Measurements from ENCODE around the gene IFITM1. TPM values are rescaled to one million over a fixed set of nuclear protein-coding genes. Genes with fewer than 3 reads are reported as not detected.

IFITM1 gene
- total and polyA plus RNA-seq, 2 donors from 2014 or later, result 248 to 440 TPM

DNA sequence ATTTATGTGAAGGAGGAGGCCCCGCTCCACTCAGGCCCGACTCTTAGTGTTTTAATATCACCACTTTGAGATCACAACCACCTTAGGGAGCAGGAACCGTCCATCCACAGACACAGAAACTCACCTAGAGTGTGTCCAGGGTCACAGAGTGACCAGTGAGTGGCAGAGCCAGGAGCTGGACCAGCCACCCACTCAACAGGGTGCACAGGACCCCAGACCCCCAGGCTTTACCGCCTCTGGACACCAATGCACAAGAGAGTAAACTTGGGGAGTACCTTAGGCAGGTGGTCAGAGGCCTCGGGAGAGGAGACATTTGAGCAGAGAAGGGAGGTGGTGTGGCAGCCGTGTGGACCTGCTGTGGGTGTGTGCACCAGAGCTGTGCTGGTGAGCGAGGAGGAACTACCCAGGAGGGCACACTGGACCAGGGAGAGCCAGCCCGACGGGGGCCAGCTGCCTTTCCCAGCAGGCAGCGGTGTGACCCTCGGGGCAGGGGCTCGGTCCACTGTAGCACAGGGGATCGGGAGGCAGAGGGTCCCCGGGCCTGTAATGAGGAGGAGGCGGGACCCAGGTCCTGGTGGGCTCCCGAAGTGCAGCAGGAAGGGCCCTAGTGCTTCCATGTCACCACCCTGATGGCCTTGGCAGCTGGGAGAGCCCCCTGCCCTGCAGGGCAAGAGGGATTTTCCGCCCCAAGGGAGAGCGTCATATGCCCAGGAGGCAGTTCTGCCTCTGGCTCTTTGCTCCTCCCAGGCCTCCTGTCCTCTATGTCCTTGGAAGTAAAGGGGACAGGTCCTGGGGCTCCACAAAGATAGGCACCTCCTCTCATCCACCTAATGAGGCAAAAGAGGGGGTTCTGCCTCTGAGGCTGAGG lies 43.2 kb upstream of the IFITM1 start:
- Histone ChIP-seq H3K9ac (ENCODE audit: low read length in 3 of 3) (no peak overlapping the region), H3K36me3 (ENCODE audit: control insufficient read depth in 2 of 3, insufficient read depth in 3 of 3, low read length in 3 of 3) (no peaks in the 10 kb centered on the region), H3K4me3 (ENCODE audit: low read length in 3 of 3) (no peak overlapping the region), H3K9me3 (ENCODE audit: control insufficient read depth in 2 of 3, insufficient read depth in 1 of 3, low read length in 3 of 3) (no peaks in the 10 kb centered on the region), H3K4me1 (ENCODE audit: control insufficient read depth in 2 of 3, insufficient read depth in 2 of 3, low read depth in 1 of 3, low read length in 3 of 3) (peaks cover 0 to 2% (median 0%) of the 10 kb centered on the region in 3 donors), H3K27ac (ENCODE audit: low read depth in 2 of 2, low read length in 2 of 2) (no peak overlapping the region), H3K27me3 (ENCODE audit: control insufficient read depth, insufficient read depth, low read length) (no peaks in the 10 kb centered on the region)
- TF ChIP-seq, protein P1, sequence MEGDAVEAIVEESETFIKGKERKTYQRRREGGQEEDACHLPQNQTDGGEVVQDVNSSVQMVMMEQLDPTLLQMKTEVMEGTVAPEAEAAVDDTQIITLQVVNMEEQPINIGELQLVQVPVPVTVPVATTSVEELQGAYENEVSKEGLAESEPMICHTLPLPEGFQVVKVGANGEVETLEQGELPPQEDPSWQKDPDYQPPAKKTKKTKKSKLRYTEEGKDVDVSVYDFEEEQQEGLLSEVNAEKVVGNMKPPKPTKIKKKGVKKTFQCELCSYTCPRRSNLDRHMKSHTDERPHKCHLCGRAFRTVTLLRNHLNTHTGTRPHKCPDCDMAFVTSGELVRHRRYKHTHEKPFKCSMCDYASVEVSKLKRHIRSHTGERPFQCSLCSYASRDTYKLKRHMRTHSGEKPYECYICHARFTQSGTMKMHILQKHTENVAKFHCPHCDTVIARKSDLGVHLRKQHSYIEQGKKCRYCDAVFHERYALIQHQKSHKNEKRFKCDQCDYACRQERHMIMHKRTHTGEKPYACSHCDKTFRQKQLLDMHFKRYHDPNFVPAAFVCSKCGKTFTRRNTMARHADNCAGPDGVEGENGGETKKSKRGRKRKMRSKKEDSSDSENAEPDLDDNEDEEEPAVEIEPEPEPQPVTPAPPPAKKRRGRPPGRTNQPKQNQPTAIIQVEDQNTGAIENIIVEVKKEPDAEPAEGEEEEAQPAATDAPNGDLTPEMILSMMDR (IDR thresholded peaks at IDR 0.05; ENCODE audit: borderline replicate concordance, extremely low read depth, insufficient read depth), result no peak
- DNase-seq (peak in 1 of 5 donors; percentile 79), FAIRE-seq (no peak)
- intact Hi-C loops (cut with DNase I), result no loop called here

GRCh38 chr11:271319-271715 lies 42.5 kb upstream of the IFITM1 start:
- no peak for FAIRE-seq
- Histone ChIP-seq H3K27ac (ENCODE audit: low read depth in 2 of 2, low read length in 2 of 2) (no peak overlapping the region), H3K36me3 (ENCODE audit: control insufficient read depth in 2 of 3, insufficient read depth in 3 of 3, low read length in 3 of 3) (no peaks in the 10 kb centered on the region), H3K4me1 (ENCODE audit: control insufficient read depth in 2 of 3, insufficient read depth in 2 of 3, low read depth in 1 of 3, low read length in 3 of 3) (peaks cover 0 to 2% (median 0%) of the 10 kb centered on the region in 3 donors), H3K4me3 (ENCODE audit: low read length in 3 of 3) (no peak overlapping the region), H3K27me3 (ENCODE audit: control insufficient read depth, insufficient read depth, low read length) (no peaks in the 10 kb centered on the region), H3K9ac (ENCODE audit: low read length in 3 of 3) (no peak overlapping the region), H3K9me3 (ENCODE audit: control insufficient read depth in 2 of 3, insufficient read depth in 1 of 3, low read length in 3 of 3) (no peaks in the 10 kb centered on the region)
- DNase-seq, result peak in 1 of 5 donors; percentile 69
- TF ChIP-seq, protein P1 (IDR thresholded peaks at IDR 0.05; ENCODE audit: borderline replicate concordance, extremely low read depth, insufficient read depth), result no peak
- intact Hi-C loops (cut with DNase I), result no loop called here

GRCh38 chr11:272195-272930 lies 41.5 kb upstream of the IFITM1 start:
- intact Hi-C loops (cut with DNase I), result no loop called here
- FAIRE-seq, result no peak
- H3K27me3 ChIP-seq (ENCODE audit: control insufficient read depth, insufficient read depth, low read length), result no peaks in the 10 kb centered on the region

More at GRCh38 chr11:272195-272930, 41.5 kb upstream of the IFITM1 start:
- Histone ChIP-seq H3K9ac (ENCODE audit: low read length in 3 of 3) (no peak overlapping the region), H3K27ac (ENCODE audit: low read depth in 2 of 2, low read length in 2 of 2) (no peak overlapping the region), H3K4me1 (ENCODE audit: control insufficient read depth in 2 of 3, insufficient read depth in 2 of 3, low read depth in 1 of 3, low read length in 3 of 3) (peaks cover 0 to 2% (median 0%) of the 10 kb centered on the region in 3 donors), H3K9me3 (ENCODE audit: control insufficient read depth in 2 of 3, insufficient read depth in 1 of 3, low read length in 3 of 3) (no peaks in the 10 kb centered on the region), H3K36me3 (ENCODE audit: control insufficient read depth in 2 of 3, insufficient read depth in 3 of 3, low read length in 3 of 3) (no peaks in the 10 kb centered on the region), H3K4me3 (ENCODE audit: low read length in 3 of 3) (no peak overlapping the region)
- DNase-seq, result peak in 1 of 5 donors; percentile 63
- TF ChIP-seq, protein P1 (IDR thresholded peaks at IDR 0.05; ENCODE audit: borderline replicate concordance, extremely low read depth, insufficient read depth), result no peak

Data from kidney (tissue), 14 donors.